H1 (cell line): ENCODE results near the gene FBXL14. TPM values are rescaled to one million over a fixed set of nuclear protein-coding genes. Genes with fewer than 3 reads are reported as not detected.
A peak's percentile ranks its signal among the peaks of the same experiment; 100 is the strongest.

Source experiments
- CTCF ChIA-PET: fragments of 300-600 bp; sonication (Branson Sonifier 250); formaldehyde crosslinking; loops from one replicate; lab custom pipeline; 2021; ENCODE audit not compliant: partially characterized antibody; lab: Charles Lee
- POLR2A ChIA-PET: fragments of 300-600 bp; sonication (Branson Sonifier 250); formaldehyde crosslinking; loops from one replicate; lab custom pipeline; 2021; ENCODE audit warnings: inconsistent platforms; ENCODE audit not compliant: partially characterized antibody; lab: Charles Lee
- DNase-seq, 2 experiments: peaks; one replicate each; pipeline versions ENCODE4 v3.0.0 to v3.0.0-alpha.2; 2010 to 2022; ENCODE audit warnings: low spot score in 2 of 2, low read depth in 1 of 2, mixed read lengths in 1 of 2
- FAIRE-seq: peaks from 2 replicates; lab custom pipeline; 2011; peaks lifted over from hg19 to GRCh38; lab: Jason Lieb, UNC
- H2AFZ ChIP-seq: 2 replicates; pipeline ENCODE4 v1.8.1; 2012; ENCODE audit warnings: low read length, inconsistent platforms
- H2AK5ac ChIP-seq: 2 replicates; pipeline ENCODE4 v1.6.1; 2013; ENCODE audit warnings: low read depth, low read length
- H2BK120ac ChIP-seq: replicated peaks from 2 replicates; pipeline ENCODE3; 2013; ENCODE audit warnings: low read depth, low read length, inconsistent platforms
- H2BK12ac ChIP-seq: 2 replicates; pipeline ENCODE4 v1.6.1; 2013; ENCODE audit warnings: low read depth, low read length
- H2BK15ac ChIP-seq: 2 replicates; pipeline ENCODE4 v1.6.1; 2013; ENCODE audit warnings: low read length
- H2BK20ac ChIP-seq: 2 replicates; pipeline ENCODE4 v1.6.1; 2013; ENCODE audit warnings: low read length
- H2BK5ac ChIP-seq: 2 replicates; pipeline ENCODE4 v1.6.1; 2013; ENCODE audit warnings: low read depth, low read length
- H3K14ac ChIP-seq: 2 replicates; pipeline ENCODE4 v1.6.1; 2013; ENCODE audit warnings: inconsistent platforms; ENCODE audit not compliant: insufficient read length
- H3K18ac ChIP-seq: 2 replicates; pipeline ENCODE4 v1.6.1; 2013; ENCODE audit warnings: low read length; ENCODE audit errors: extremely low read depth
- H3K23ac ChIP-seq: 2 replicates; pipeline ENCODE4 v1.6.1; 2013; ENCODE audit warnings: inconsistent platforms; ENCODE audit not compliant: insufficient read length
- H3K23me2 ChIP-seq: 2 replicates; pipeline ENCODE4 v1.6.1; 2013; ENCODE audit warnings: low read depth, low read length
- H3K27ac ChIP-seq: 2 replicates; pipeline ENCODE4 v1.6.1; 2011; ENCODE audit warnings: low read depth, low read length, inconsistent platforms
- H3K27me3 ChIP-seq, 4 experiments: replicated peaks in 1 of 4; 1 replicate in 1 of 4; 2 replicates in 3 of 4; pipeline versions ENCODE4 v1.6.1 to v1.8.1; 2011 to 2013; ENCODE audit warnings: low read length in 3 of 4, mild to moderate bottlenecking in 3 of 4, inconsistent platforms in 2 of 4, mixed read lengths in 2 of 4, moderate library complexity in 1 of 4; ENCODE audit not compliant: control insufficient read depth in 3 of 4, insufficient read depth in 3 of 4; ENCODE audit errors: extremely low read depth in 1 of 4
- H3K36me3 ChIP-seq, 4 experiments: 2 replicates each; pipeline versions ENCODE4 v1.6.1 to v1.8.1; 2011 to 2013; ENCODE audit warnings: mild to moderate bottlenecking in 4 of 4, low read length in 3 of 4, moderate library complexity in 2 of 4, control low read depth in 1 of 4, inconsistent platforms in 1 of 4; ENCODE audit not compliant: insufficient read depth in 4 of 4, control insufficient read depth in 2 of 4
- H3K4ac ChIP-seq: replicated peaks from 2 replicates; pipeline ENCODE3; 2013; ENCODE audit warnings: low read length, low read depth, mixed read lengths, inconsistent platforms; ENCODE audit not compliant: insufficient read length
- H3K4me1 ChIP-seq, 4 experiments: replicated peaks in 1 of 4; 1 replicate in 1 of 4; 2 replicates in 3 of 4; pipeline versions ENCODE4 v1.6.1 to v1.8.1; 2011 to 2013; ENCODE audit warnings: low read length in 3 of 4, inconsistent platforms in 2 of 4, mixed read lengths in 1 of 4; ENCODE audit not compliant: insufficient read depth in 4 of 4, control insufficient read depth in 3 of 4
- H3K4me2 ChIP-seq, 2 experiments: 2 replicates each; pipeline versions ENCODE4 v1.6.1 to v1.8.1; 2011 to 2013; ENCODE audit warnings: low read depth in 2 of 2, low read length in 2 of 2, control low read depth in 1 of 2, inconsistent platforms in 1 of 2, mild to moderate bottlenecking in 1 of 2; ENCODE audit not compliant: insufficient read depth in 1 of 2
- H3K4me3 ChIP-seq, 4 experiments: fragments of 200-600, 300-600 bp in 1 of 4; sonication (generic), shearing (Covaris generic), sonication (Bioruptor Twin) in 1 of 4; 2 replicates each; pipeline versions ENCODE4 v1.5.1 to v1.8.1; 2011 to 2016; ENCODE audit warnings: low read length in 4 of 4, low read depth in 3 of 4, control low read depth in 2 of 4, inconsistent platforms in 2 of 4, mild to moderate bottlenecking in 2 of 4, mixed read lengths in 1 of 4, moderate library complexity in 1 of 4; ENCODE audit not compliant: insufficient read depth in 2 of 4; ENCODE audit errors: extremely low read depth in 1 of 4
- H3K56ac ChIP-seq: replicated peaks from 2 replicates; pipeline ENCODE3; 2013; ENCODE audit warnings: low read depth, mild to moderate bottlenecking, mixed read lengths, low read length, inconsistent platforms; ENCODE audit not compliant: insufficient read length
- H3K79me1 ChIP-seq: 2 replicates; pipeline ENCODE4 v1.6.1; 2013; ENCODE audit warnings: low read depth, low read length, control low read depth
- H3K79me2 ChIP-seq, 2 experiments: 2 replicates each; pipeline versions ENCODE4 v1.6.1 to v1.8.1; 2012 to 2013; ENCODE audit warnings: low read length in 2 of 2, mild to moderate bottlenecking in 2 of 2, inconsistent platforms in 1 of 2; ENCODE audit not compliant: insufficient read depth in 2 of 2, control insufficient read depth in 1 of 2
- H3K9ac ChIP-seq, 4 experiments: replicated peaks in 1 of 4; 1 replicate in 1 of 4; 2 replicates in 3 of 4; pipeline versions ENCODE4 v1.6.1 to v1.8.1; 2011 to 2013; ENCODE audit warnings: low read depth in 3 of 4, low read length in 3 of 4, control low read depth in 2 of 4, mild to moderate bottlenecking in 2 of 4, moderate library complexity in 2 of 4, inconsistent platforms in 1 of 4; ENCODE audit errors: extremely low read depth in 1 of 4
- H3K9me3 ChIP-seq, 2 experiments: 2 replicates each; pipeline versions ENCODE4 v1.6.1 to v1.8.1; 2012 to 2013; ENCODE audit warnings: mild to moderate bottlenecking in 2 of 2, moderate library complexity in 2 of 2, control low read depth in 1 of 2, inconsistent platforms in 1 of 2, low read depth in 1 of 2, low read length in 1 of 2, mixed read lengths in 1 of 2; ENCODE audit not compliant: insufficient read depth in 2 of 2
- H4K20me1 ChIP-seq, 2 experiments: replicated peaks in 1 of 2; 2 replicates each; pipeline versions ENCODE3 to v1.8.1; 2011 to 2013; ENCODE audit warnings: inconsistent platforms in 2 of 2, low read length in 2 of 2, mild to moderate bottlenecking in 1 of 2; ENCODE audit not compliant: insufficient read depth in 2 of 2, control insufficient read depth in 1 of 2
- H4K5ac ChIP-seq: 2 replicates; pipeline ENCODE4 v1.6.1; 2013; ENCODE audit warnings: low read length, low read depth, mixed read lengths, inconsistent platforms; ENCODE audit not compliant: insufficient read length
- H4K8ac ChIP-seq: 2 replicates; pipeline ENCODE4 v1.8.0; 2013; ENCODE audit warnings: mild to moderate bottlenecking, moderate library complexity, low read length, inconsistent platforms; ENCODE audit not compliant: insufficient read depth; ENCODE audit errors: extremely low read depth
- H4K91ac ChIP-seq: replicated peaks from 2 replicates; pipeline ENCODE3; 2013; ENCODE audit warnings: low read length, mixed read lengths, inconsistent platforms; ENCODE audit not compliant: insufficient read length
- CEBPB ChIP-seq: IDR thresholded peaks from 2 replicates; pipeline ENCODE4 v1.6.1; 2012; ENCODE audit warnings: low read depth, low read length
- CHD1 ChIP-seq: IDR thresholded peaks from 2 replicates; pipeline ENCODE4 v1.6.1; 2012; ENCODE audit warnings: low read depth, low read length, improper control_type of control experiment
- CHD2 ChIP-seq: IDR thresholded peaks from 2 replicates; pipeline ENCODE4 v1.6.1; 2012; ENCODE audit warnings: low read length, improper control_type of control experiment
- E2F6 ChIP-seq: IDR thresholded peaks from 2 replicates; pipeline ENCODE4 v1.6.1; 2012; ENCODE audit warnings: inconsistent platforms
- EZH2 ChIP-seq: fragments of 200-600 bp; sonication (generic); IDR thresholded peaks from 2 replicates; pipeline ENCODE4 v1.7.1; 2012; ENCODE audit warnings: low read depth, mild to moderate bottlenecking, moderate library complexity, low read length, inconsistent platforms; ENCODE audit not compliant: severe bottlenecking
- JUND ChIP-seq: IDR thresholded peaks from 2 replicates; pipeline ENCODE4 v1.6.1; 2011; ENCODE audit warnings: mild to moderate bottlenecking, improper control_type of control experiment, low read length
- KDM4A ChIP-seq: IDR thresholded peaks from one replicate; pipeline ENCODE4 v1.7.1; 2012; ENCODE audit warnings: low read depth, mild to moderate bottlenecking, moderate library complexity, low read length, inconsistent platforms; ENCODE audit not compliant: severe bottlenecking
- POLR2A ChIP-seq, 2 experiments: IDR thresholded peaks; 1 replicate in 1 of 2; 2 replicates in 1 of 2; pipeline ENCODE4 v1.6.1; 2011; ENCODE audit warnings: low read depth in 2 of 2, low read length in 2 of 2, mild to moderate bottlenecking in 2 of 2; ENCODE audit errors: control extremely low read depth in 1 of 2
- RNF2 ChIP-seq: fragments of 200-900, 300-1000 bp; sonication (generic); IDR thresholded peaks from 2 replicates; pipeline ENCODE4 v1.7.1; 2016; ENCODE audit warnings: borderline replicate concordance, low read depth, mild to moderate bottlenecking, antibody characterized with exemption, low read length; ENCODE audit not compliant: poor library complexity, severe bottlenecking; ENCODE audit errors: missing control alignments
- SUZ12 ChIP-seq: fragments of 200-600 bp; sonication (generic); IDR thresholded peaks from 2 replicates; pipeline ENCODE4 v1.6.1; 2012; ENCODE audit warnings: mild to moderate bottlenecking, inconsistent platforms, low read length, moderate library complexity, mixed read lengths
- ZNF274 ChIP-seq: IDR thresholded peaks from 2 replicates; pipeline ENCODE4 v1.7.0; 2012; ENCODE audit warnings: low read length, borderline replicate concordance; ENCODE audit errors: extremely low read depth
- WGBS, 2 experiments: shearing (Covaris generic) in 1 of 2; methylation state at CpG; one replicate each; pipeline versions ENCODE4 v1.1.6 to v1.1.7; 2013 to 2015; ENCODE audit warnings: low lambda C conversion rate in 2 of 2, mixed read lengths in 2 of 2, inconsistent platforms in 1 of 2, low coverage in 1 of 2, missing lambda C conversion rate in 1 of 2; ENCODE audit not compliant: insufficient replicate concordance in 2 of 2, insufficient coverage in 1 of 2, insufficient read length in 1 of 2; ENCODE audit errors: extremely low coverage in 1 of 2, missing lambda C conversion rate in 1 of 2; 5-methylcytosine and 5-hydroxymethylcytosine counted together
- polyA plus RNA-seq, 7 experiments: library from polyadenylated mRNA; depleted of rRNA in 3 of 7; stranded (reverse) in 5 of 7; unstranded in 2 of 7; fragments of >200 nt in 5 of 7; fragments of 200-250 nt in 2 of 7; gene quantifications; 1 replicate in 5 of 7; 2 replicates in 1 of 7; 4 replicates in 1 of 7; pipeline versions ENCODE4 v1.2.1 to v1.2.3, GENCODE V29; 2011 to 2013; ENCODE audit warnings: missing spikeins in 2 of 7, mixed read lengths in 2 of 7
- total RNA-seq: library from RNA; stranded (reverse); fragmentation: NEBNext Ultra II Directional; extraction: Animal tissue kit (Norgen Biotek cat#: 25700); gene quantifications from 2 replicates; pipeline ENCODE4 v1.2.1, GENCODE V29; 2021

FBXL14 gene
- total and polyA plus RNA-seq, 2 of the 8 experiments (the other 6 are each of a cell fraction or from before 2014, with no cell fraction given): 5.5 to 9.6 TPM

- H3K4me3 ChIP-seq: peak overlapping the region; percentile 19 to 74 (median 38)
- H4K91ac ChIP-seq: no peak overlapping the region
- H3K56ac ChIP-seq: no peak overlapping the region
- no peak overlapping the region for H2AK5ac ChIP-seq
- H3K4ac ChIP-seq: no peak overlapping the region
- H3K23me2 ChIP-seq: peaks cover 2% of the 10 kb centered on the region; the same call in 1 of the 2 replicates
- no peaks in the 10 kb centered on the region; a peak in 1 of 8 replicates for H3K36me3 ChIP-seq
- no peak overlapping the region for H3K18ac ChIP-seq
- FAIRE-seq: no peak
- no peak overlapping the region for H4K5ac ChIP-seq
- H2BK20ac ChIP-seq: no peak overlapping the region
- peaks cover 0 to 5% (median 4%) of the 10 kb centered on the region in 4 experiments; a peak in 5 of 7 replicates for H3K4me1 ChIP-seq
- no peaks in the 10 kb centered on the region for H3K9me3 ChIP-seq
- peak overlapping the region in 1 of 4 experiments; percentile 73; a peak in 1 of 7 replicates for H3K9ac ChIP-seq
- 3% methylated on average over 35 of the region's 101 CpGs; no CpG with 5 or more reads in 1 of the 2 experiments for WGBS, 2 experiments
- no peak overlapping the region for H2BK12ac ChIP-seq
- H2BK15ac ChIP-seq: no peak overlapping the region
- TF ChIP-seq RNF2 (peak; percentile 68), JUND (no peak), E2F6 (no peak), EZH2 (peak; percentile 93), POLR2A (IDR thresholded peaks at IDR 0.05; ENCODE audit: control extremely low read depth in 1 of 2, low read depth in 2 of 2, low read length in 2 of 2) (no peak), ZNF274 (no peak), CHD2 (no peak), KDM4A (peak; percentile 57), CEBPB (no peak), SUZ12 (peak; percentile 96), CHD1 (no peak)
- no peaks in the 10 kb centered on the region for H3K79me1 ChIP-seq
- H3K23ac ChIP-seq: no peak overlapping the region
- ChIA-PET POLR2A (no interaction called here), CTCF (interaction anchor here (0.9 to 2.0 kb wide), 2 partner anchors 13 to 53 kb away, joined by 5 to 10 read pairs; no protein-coding TSS in a partner anchor)
- H3K14ac ChIP-seq: no peak overlapping the region
- no peak overlapping the region for H4K8ac ChIP-seq
- peaks cover 0 to 9% of the 10 kb centered on the region in 2 experiments for H4K20me1 ChIP-seq
- DNase-seq: no peak
- no peak overlapping the region for H3K27ac ChIP-seq
- H2AFZ ChIP-seq: no peak overlapping the region; the same call in 1 of the 2 replicates
- no peaks in the 10 kb centered on the region; a peak in 1 of 4 replicates for H3K79me2 ChIP-seq
- no peak overlapping the region for H2BK5ac ChIP-seq
- H3K27me3 ChIP-seq: peaks cover 55 to 86% (median 72%) of the 10 kb centered on the region in 4 experiments
- H3K4me2 ChIP-seq: peak overlapping the region; percentile 56 to 67
- H2BK120ac ChIP-seq: no peak overlapping the region
These were observed 64.4 kb downstream of the FBXL14 start for GRCh38 chr12:1529862-1530591.
